HUES64 (cell line): ENCODE measurements around the gene HOXC9.

Experiments
- H3K27ac ChIP-seq: 2 replicates; pipeline ENCODE4 v1.7.0; 2013; ENCODE audit warnings: low read depth, low read length, inconsistent platforms
- H3K27me3 ChIP-seq: 2 replicates; pipeline ENCODE4 v1.6.1; 2013; ENCODE audit warnings: mild to moderate bottlenecking, low read length; ENCODE audit not compliant: insufficient read depth
- H3K36me3 ChIP-seq: 2 replicates; pipeline ENCODE4 v1.6.1; 2013; ENCODE audit warnings: mild to moderate bottlenecking, low read length; ENCODE audit not compliant: insufficient read depth
- H3K4me1 ChIP-seq: 2 replicates; pipeline ENCODE4 v1.6.1; 2013; ENCODE audit warnings: mild to moderate bottlenecking, low read length, moderate library complexity; ENCODE audit not compliant: insufficient read depth
- H3K4me3 ChIP-seq: 2 replicates; pipeline ENCODE4 v1.5.1; 2013; ENCODE audit warnings: mild to moderate bottlenecking, low read length, moderate library complexity
- H3K9ac ChIP-seq: 2 replicates; pipeline ENCODE4 v1.6.1; 2013; ENCODE audit warnings: mild to moderate bottlenecking, low read depth, low read length
- H3K9me3 ChIP-seq: 2 replicates; pipeline ENCODE4 v1.6.1; 2013; ENCODE audit warnings: low read depth, low read length; ENCODE audit not compliant: insufficient read depth
- WGBS: fragments of 150-250, 120-280 bp; methylation state at CpG from one replicate; pipeline ENCODE4 v1.1.7; 2013; ENCODE audit warnings: missing lambda C conversion rate; 5-methylcytosine and 5-hydroxymethylcytosine counted together

HOXC9 gene

DNA sequence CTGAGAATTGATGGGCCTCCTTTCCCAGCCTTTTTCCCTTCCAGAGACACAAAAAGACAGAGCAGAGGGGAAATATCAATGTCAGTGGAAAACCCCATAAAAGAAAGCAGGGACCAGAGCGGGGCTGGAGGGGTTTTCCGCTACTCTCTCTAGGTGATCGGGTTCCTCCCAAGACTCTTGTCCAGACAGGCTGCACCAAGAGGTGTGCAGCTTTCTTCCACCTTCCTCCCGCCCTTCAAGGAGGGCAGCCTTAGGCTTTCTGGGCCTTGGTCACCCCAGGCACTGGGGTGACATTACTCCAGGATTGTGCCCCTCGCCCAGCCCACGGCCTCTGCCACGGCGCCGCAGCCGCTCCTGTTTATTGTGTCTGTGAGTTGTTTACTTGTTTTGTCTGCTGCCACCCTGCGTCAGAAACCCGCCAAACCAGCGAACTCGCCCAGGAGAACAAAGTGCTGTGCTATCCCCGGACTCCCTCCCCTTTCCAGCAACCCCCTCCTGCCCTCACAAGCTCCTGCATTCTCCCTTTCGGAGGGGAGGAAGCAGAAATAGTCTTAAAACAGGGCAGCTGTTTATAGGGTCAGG, 21.6 kb downstream of the HOXC9 start:
- Histone ChIP-seq H3K27me3 (peaks cover 100% of the 10 kb centered on the region), H3K27ac (no peak overlapping the region), H3K9ac (no peak overlapping the region), H3K4me3 (no peak overlapping the region), H3K9me3 (no peaks in the 10 kb centered on the region), H3K36me3 (no peaks in the 10 kb centered on the region), H3K4me1 (peaks cover 19% of the 10 kb centered on the region; the same call in 1 of the 2 replicates)
- 4% methylated on average over 15 of the region's 16 CpGs for WGBS

DNA sequence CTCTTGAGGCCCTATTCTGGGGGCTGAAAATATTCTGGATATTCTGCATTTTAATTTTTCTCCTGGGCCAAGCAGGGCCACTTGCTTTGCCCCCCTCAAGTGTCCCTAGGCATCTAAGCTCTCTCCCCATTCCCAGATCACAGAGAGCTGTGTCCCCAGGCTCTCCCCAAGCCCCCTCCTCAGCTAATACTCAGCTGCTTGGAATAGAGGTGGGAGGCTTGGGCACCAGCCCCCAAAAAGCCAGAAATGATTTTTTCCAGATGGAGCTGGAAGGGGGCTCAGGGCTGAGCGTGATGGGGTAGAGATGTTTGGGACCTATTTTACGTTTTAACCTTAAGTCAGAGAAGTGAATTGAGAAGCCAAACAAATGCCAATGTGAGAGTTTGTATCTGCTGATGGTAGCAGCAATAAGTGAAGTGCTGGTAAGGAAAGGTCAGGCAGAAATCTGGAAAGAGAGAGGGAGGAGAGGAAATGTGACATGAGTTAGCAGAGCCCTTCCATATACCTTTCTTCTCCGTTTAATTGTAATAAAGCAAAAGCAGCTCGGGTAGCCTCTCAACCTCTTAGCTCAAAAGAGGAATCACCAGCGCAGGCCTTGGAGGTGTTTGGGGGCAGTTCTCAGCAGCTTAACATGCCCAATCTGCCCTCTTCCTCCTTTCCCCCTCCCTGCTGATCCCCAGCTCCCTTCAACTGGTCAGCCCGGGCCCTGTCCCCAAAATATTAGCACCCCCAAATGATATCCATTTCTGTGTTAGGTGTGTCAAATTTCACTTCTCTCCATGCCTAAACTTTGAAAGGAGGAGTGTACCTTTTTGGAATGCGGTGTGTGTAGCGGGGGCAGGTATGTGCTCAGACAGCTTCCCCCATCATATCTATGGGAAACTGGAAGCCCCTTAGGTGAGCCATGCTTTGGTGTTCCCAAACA, 23.3 kb downstream of the HOXC9 start:
- no peak overlapping the region for H3K4me3 ChIP-seq
- no peaks in the 10 kb centered on the region for H3K9me3 ChIP-seq
- no peak overlapping the region for H3K27ac ChIP-seq
- peaks cover 100% of the 10 kb centered on the region for H3K27me3 ChIP-seq
- H3K4me1 ChIP-seq: peaks cover 14% of the 10 kb centered on the region; the same call in 1 of the 2 replicates
- H3K9ac ChIP-seq: no peak overlapping the region
- H3K36me3 ChIP-seq: no peaks in the 10 kb centered on the region
- 16% methylated on average over 7 of the region's 8 CpGs for WGBS

DNA sequence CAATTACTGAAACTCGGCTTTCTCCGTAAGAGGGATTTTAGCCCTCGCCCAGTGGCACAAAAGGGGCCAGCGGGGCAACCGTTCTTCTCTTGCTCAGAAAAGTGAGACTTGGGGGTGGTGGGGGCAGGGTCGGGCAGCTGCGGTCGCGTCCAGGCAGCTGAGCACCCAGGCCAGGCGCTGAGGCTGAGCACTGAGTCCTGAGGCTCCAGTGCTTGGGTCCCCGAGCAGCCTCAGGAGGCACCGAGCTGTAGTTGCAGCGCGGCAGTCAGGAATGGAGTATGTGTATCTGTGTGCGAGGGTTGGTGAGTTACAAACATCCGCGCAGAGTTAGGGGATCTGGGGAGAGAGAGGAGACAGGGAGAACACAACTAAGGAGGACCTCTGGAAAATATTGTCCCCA, 24.2 kb downstream of the HOXC9 start:
- 3% methylated on average over 17 of the region's 17 CpGs for WGBS
- H3K36me3 ChIP-seq: no peaks in the 10 kb centered on the region
- peaks cover 100% of the 10 kb centered on the region for H3K27me3 ChIP-seq
- no peaks in the 10 kb centered on the region for H3K9me3 ChIP-seq
- no peak overlapping the region for H3K27ac ChIP-seq
- H3K9ac ChIP-seq: no peak overlapping the region
- no peak overlapping the region for H3K4me3 ChIP-seq
- peaks cover 9% of the 10 kb centered on the region; the same call in 1 of the 2 replicates for H3K4me1 ChIP-seq

DNA sequence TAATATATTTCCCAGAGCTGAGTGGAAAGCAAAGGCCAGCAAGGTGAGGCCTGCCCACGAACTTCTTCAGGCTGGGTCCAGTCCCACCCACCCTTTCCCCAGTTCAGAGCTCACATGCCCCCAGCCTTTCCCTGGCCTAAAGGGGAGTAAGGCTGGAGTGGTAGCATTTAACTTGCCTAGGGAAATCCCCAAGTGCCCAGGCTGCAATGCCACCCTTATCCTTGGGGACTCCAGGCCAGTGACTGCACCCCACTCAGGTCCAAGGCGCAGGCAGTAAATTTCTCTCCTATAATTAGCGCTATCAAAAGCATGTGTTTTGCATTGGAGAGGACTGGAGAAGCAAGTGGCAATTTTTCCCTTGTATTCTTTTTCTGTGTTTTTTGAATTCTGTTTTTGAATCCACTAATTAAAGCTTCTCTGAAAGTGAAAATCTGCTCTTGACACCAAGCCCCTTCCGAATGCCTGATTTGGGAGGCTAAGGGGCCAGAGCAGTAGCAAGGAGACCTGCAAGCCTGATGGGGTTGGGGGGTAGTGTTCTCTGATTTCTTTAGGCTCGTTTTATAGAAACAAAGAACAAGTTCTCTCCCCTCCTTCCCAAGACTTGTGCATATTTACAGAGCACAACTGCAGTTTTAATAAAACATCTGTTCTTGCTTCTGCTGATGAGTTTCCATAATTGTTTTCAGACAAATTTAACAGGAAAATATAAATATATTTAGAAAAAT, 24.8 kb downstream of the HOXC9 start:
- H3K9ac ChIP-seq: no peak overlapping the region
- no peak overlapping the region for H3K4me3 ChIP-seq

DNA sequence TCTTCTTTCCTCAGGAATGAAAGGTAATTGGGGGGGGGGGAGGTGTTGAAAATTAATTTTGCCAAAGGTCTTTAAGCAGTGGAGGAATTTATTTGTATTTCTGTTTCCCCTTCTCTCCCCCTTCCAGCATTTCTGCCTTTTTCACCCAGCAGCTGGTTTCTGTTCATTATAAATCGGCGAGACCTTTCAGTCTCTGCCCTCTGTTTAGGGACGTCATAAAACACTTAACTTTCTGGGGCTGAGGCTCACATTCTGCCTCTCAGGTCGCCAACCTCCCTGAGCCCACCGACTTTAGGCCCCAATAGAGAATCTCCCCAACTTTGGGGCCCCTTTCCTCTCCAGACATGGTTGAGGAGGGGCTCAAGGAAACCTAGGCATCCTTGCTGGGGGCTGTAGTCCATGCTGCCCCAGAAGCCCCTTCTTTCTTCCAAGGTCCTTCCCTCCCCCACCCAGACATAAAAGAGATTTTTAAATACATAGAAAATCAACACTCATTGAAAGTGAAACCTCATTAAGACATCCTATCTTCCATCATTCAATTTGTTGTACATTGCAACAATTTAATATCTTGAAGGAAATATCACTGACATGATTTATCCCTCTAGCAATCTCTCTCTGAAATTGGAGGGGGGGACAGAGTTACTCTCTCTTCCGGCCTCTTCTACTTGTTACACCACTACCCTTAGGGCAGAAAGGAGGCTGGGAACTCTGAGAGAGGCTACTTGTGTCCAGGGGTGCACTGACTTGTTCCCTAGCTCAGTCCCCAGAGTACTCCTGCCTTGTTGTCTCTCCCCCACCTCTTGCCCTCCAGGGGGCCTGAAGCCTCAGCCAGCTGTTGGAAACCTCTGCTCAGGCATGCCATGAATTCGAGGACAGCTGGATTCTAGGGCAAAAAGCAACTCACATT, 25.8 kb downstream of the HOXC9 start:
- Histone ChIP-seq H3K9me3 (no peaks in the 10 kb centered on the region), H3K27me3 (peaks cover 100% of the 10 kb centered on the region), H3K36me3 (no peaks in the 10 kb centered on the region), H3K4me3 (no peak overlapping the region), H3K4me1 (peaks cover 3% of the 10 kb centered on the region; the same call in 1 of the 2 replicates), H3K9ac (no peak overlapping the region), H3K27ac (no peak overlapping the region)
- 16% methylated on average over 7 of the region's 7 CpGs for WGBS

More for the DNA sequence above, 24.8 kb downstream of the HOXC9 start:
- H3K36me3 ChIP-seq: no peaks in the 10 kb centered on the region
- H3K27ac ChIP-seq: no peak overlapping the region
- H3K4me1 ChIP-seq: peaks cover 6% of the 10 kb centered on the region; the same call in 1 of the 2 replicates
- 23% methylated on average over 5 of the region's 5 CpGs for WGBS
- H3K9me3 ChIP-seq: no peaks in the 10 kb centered on the region
- H3K27me3 ChIP-seq: peaks cover 100% of the 10 kb centered on the region

DNA sequence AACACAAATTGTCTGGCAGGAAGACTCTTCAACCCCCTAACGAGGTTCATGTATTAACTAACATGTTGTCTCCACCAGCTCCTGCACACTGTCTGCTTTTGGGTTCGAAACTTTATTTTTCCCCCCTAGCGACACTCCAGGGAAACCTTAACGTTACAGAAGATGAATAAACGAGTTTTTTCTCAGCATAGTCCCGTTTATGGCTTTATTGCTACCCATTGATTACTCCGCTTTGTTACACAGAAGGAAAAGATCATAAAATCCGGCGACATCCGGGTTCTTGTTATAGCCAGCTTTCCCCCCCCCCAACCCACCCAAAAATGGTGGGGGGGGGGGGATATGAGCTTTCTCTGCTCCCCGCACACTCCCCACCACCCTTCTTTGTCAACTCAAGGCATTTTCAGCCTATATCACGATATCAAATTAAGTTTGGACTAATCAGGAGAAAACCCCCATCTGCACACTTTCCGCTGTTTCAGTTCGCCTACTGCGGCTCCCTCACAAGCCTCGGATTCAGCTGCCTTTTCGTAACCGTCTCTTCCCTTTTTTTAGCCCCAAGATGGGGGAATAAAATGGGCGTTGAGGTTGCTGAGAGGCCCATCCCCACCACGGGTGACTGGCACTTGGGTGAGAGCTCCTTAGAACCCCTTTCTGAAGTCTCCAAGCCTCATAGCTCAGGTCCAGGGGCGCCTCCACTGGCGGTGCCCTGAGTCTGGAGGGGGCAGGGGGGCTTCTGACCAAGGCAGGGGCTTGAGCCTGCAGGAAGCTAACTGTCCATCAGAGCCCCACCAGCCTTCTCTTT, 26.9 kb downstream of the HOXC9 start:
- H3K9ac ChIP-seq: no peak overlapping the region
- H3K27me3 ChIP-seq: peaks cover 100% of the 10 kb centered on the region
- no peak overlapping the region for H3K4me3 ChIP-seq

DNA sequence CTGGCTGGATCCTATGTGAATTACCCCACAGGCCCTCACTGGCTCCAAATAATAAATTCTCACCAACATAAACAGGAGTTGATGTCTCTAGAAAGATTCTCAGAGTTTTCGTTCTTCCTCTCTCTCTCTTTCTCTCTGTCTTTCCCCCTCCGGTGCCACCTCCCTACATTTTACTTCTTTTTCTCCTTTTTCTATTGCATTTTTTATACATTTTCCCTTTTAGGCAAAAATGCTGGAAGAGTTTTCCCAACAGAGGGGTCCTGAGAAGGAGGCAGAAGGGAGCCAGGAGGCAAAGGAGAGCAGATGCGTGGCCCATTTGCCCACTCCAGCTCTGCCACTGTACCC, 27.5 kb downstream of the HOXC9 start:
- Histone ChIP-seq H3K27ac (no peak overlapping the region), H3K27me3 (peaks cover 100% of the 10 kb centered on the region), H3K4me1 (peaks cover 3% of the 10 kb centered on the region; the same call in 1 of the 2 replicates), H3K4me3 (no peak overlapping the region), H3K9ac (no peak overlapping the region), H3K36me3 (no peaks in the 10 kb centered on the region), H3K9me3 (no peaks in the 10 kb centered on the region)
- WGBS: 37% methylated on average over 3 of the region's 3 CpGs

More for the DNA sequence above, 26.9 kb downstream of the HOXC9 start:
- no peaks in the 10 kb centered on the region for H3K9me3 ChIP-seq
- no peaks in the 10 kb centered on the region for H3K36me3 ChIP-seq
- H3K4me1 ChIP-seq: peaks cover 3% of the 10 kb centered on the region; the same call in 1 of the 2 replicates
- no peak overlapping the region for H3K27ac ChIP-seq
- 12% methylated on average over 19 of the region's 22 CpGs for WGBS

DNA sequence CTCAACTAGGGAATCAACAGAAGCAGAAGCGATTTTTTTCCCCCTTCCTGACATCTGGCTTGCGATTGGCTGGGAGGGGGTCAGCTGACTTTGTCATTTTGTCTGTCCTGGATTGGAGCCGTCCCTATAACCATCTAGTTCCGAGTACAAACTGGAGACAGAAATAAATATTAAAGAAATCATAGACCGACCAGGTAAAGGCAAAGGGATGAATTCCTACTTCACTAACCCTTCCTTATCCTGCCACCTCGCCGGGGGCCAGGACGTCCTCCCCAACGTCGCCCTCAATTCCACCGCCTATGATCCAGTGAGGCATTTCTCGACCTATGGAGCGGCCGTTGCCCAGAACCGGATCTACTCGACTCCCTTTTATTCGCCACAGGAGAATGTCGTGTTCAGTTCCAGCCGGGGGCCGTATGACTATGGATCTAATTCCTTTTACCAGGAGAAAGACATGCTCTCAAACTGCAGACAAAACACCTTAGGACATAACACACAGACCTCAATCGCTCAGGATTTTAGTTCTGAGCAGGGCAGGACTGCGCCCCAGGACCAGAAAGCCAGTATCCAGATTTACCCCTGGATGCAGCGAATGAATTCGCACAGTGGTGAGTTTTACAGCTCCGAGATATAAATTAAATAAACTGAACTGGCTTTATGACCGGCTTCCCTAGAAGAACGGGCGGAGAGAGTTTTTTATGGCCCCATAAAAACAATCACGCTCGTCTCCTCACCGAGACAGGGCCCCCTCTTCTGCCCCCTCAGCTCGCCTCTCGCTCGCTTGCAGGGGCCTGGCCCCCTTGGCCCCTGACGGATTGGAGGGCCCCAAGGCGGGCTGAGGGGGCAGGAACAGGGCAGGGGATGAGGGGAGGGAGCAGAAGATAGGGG, 28.6 kb downstream of the HOXC9 start, which contains the start of gene HOXC6:
TSS of gene HOXC6 (plus strand) at position 127 of the 888 bp plus-strand sequence. CDS start at position 209, 82 bp downstream.
- Histone ChIP-seq H3K9ac (no peak within 1 kb of the TSS), H3K36me3 (no peaks in the 10 kb centered on the region), H3K4me3 (no peak within 1 kb of the TSS), H3K4me1 (peaks cover under 1% of the 10 kb centered on the region; the same call in 1 of the 2 replicates), H3K27me3 (peaks cover 100% of the 10 kb centered on the region), H3K27ac (no peak within 1 kb of the TSS), H3K9me3 (no peaks in the 10 kb centered on the region)
- 8% methylated on average over 34 of the region's 36 CpGs for WGBS
